ENCODE results near the gene SRPK2.

SRPK2 gene

GRCh38 chr7:105408791-105409410 lies 20.2 kb upstream of the SRPK2 start:
- Histone ChIP-seq H2AFZ (ENCODE audit: low read depth) (no peak overlapping the region), H3K27me3 (ENCODE audit: insufficient read depth, low read depth) (no peaks in the 10 kb centered on the region), H4K20me1 (ENCODE audit: insufficient read depth) (no peaks in the 10 kb centered on the region), H3K4me2 (no peak overlapping the region), H3K79me2 (ENCODE audit: insufficient read depth, low read depth) (no peaks in the 10 kb centered on the region), H3K4me3 (IDR thresholded peaks at IDR 0.05; ENCODE audit: insufficient read depth, low read depth, low read length) (no peak overlapping the region), H3K9ac (no peak overlapping the region), H3K36me3 (ENCODE audit: insufficient read depth) (no peaks in the 10 kb centered on the region), H3K27ac (no peak overlapping the region), H3K4me1 (ENCODE audit: low read depth, poor library complexity, severe bottlenecking) (no peaks in the 10 kb centered on the region)
- no peak for TF ChIP-seq CTCF (conservative IDR thresholded peaks at IDR 0.05; ENCODE audit: low read depth, low read length)

GRCh38 chr7:105403128-105403527 lies 14.4 kb upstream of the SRPK2 start:
- H3K79me2 ChIP-seq (ENCODE audit: insufficient read depth, low read depth), result no peaks in the 10 kb centered on the region

GRCh38 chr7:105402221-105403095 lies 13.7 kb upstream of the SRPK2 start:
- no peak overlapping the region for H3K27ac ChIP-seq
- H2AFZ ChIP-seq (ENCODE audit: low read depth), result no peak overlapping the region

More at GRCh38 chr7:105403128-105403527, 14.4 kb upstream of the SRPK2 start:
- Histone ChIP-seq H3K9ac (no peak overlapping the region), H3K27me3 (ENCODE audit: insufficient read depth, low read depth) (no peaks in the 10 kb centered on the region), H4K20me1 (ENCODE audit: insufficient read depth) (no peaks in the 10 kb centered on the region), H3K4me2 (no peak overlapping the region), H3K4me3 (IDR thresholded peaks at IDR 0.05; ENCODE audit: insufficient read depth, low read depth, low read length) (no peak overlapping the region), H3K36me3 (ENCODE audit: insufficient read depth) (no peaks in the 10 kb centered on the region), H3K27ac (no peak overlapping the region), H2AFZ (ENCODE audit: low read depth) (no peak overlapping the region), H3K4me1 (ENCODE audit: low read depth, poor library complexity, severe bottlenecking) (peaks cover 11% of the 10 kb centered on the region)
- TF ChIP-seq CTCF (conservative IDR thresholded peaks at IDR 0.05; ENCODE audit: low read depth, low read length), result no peak

More at GRCh38 chr7:105402221-105403095, 13.7 kb upstream of the SRPK2 start:
- no peaks in the 10 kb centered on the region for H3K27me3 ChIP-seq (ENCODE audit: insufficient read depth, low read depth)
- H4K20me1 ChIP-seq (ENCODE audit: insufficient read depth), result no peaks in the 10 kb centered on the region
- peaks cover 11% of the 10 kb centered on the region for H3K4me1 ChIP-seq (ENCODE audit: low read depth, poor library complexity, severe bottlenecking)
- peak overlapping the region; percentile 18; the same call in 1 of the 2 replicates for H3K4me2 ChIP-seq
- no peaks in the 10 kb centered on the region for H3K36me3 ChIP-seq (ENCODE audit: insufficient read depth)
- H3K79me2 ChIP-seq (ENCODE audit: insufficient read depth, low read depth), result no peaks in the 10 kb centered on the region
- no peak for TF ChIP-seq CTCF (conservative IDR thresholded peaks at IDR 0.05; ENCODE audit: low read depth, low read length)
- no peak overlapping the region for H3K9ac ChIP-seq
- H3K4me3 ChIP-seq (IDR thresholded peaks at IDR 0.05; ENCODE audit: insufficient read depth, low read depth, low read length), result no peak overlapping the region
